ENCODE data around the gene PWWP3B.
"Not testable (repeated sequence)": the region's sequence is repeated elsewhere in the genome, so short reads cannot be mapped to it uniquely, and the experiment has no call there.

PWWP3B gene

GRCh38 chrX:106168107-106168506, at the start of gene PWWP3B:
Gene PWWP3B, plus strand, starts transcription at chrX:106168305. Its CDS starts 37,128 bp downstream, at chrX:106205433.
- no peak for DNase-seq

- DNase-seq, result no peak
These were observed 29.1 kb upstream of the PWWP3B start for GRCh38 chrX:106139048-106139447.

GRCh38 chrX:106144755-106145639, 23.1 kb upstream of the PWWP3B start:
- no peak for DNase-seq

GRCh38 chrX:106150701-106151100, 17.4 kb upstream of the PWWP3B start:
- no peak for DNase-seq

- no peak for DNase-seq
These were observed 8.2 kb upstream of the PWWP3B start for GRCh38 chrX:106159861-106160282.

GRCh38 chrX:106170318-106170717, 2.2 kb downstream of the PWWP3B start:
- no peak for DNase-seq

GRCh38 chrX:106171293-106171820, 3.3 kb downstream of the PWWP3B start:
- DNase-seq, result no peak

GRCh38 chrX:106177106-106177981, 9.2 kb downstream of the PWWP3B start:
- DNase-seq, result no peak

DNA sequence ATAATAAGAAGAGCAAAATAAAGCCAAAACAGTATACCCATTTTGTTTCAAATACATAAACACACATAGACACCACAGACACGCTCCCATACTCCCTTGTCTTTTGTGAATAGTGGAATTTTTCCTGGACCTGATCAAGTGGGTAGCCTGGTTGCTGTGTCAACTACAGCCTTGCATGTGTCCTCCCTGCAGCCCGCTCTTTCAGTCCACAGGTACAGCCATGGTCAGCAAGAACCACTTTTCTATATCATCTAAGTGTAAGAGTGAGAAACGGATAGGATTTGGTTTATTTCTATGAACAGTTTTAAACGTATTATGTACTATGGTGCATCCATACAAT, 9.8 kb downstream of the PWWP3B start:
- DNase-seq, result no peak

- no peak for DNase-seq
These were observed 10.7 kb downstream of the PWWP3B start for GRCh38 chrX:106178826-106179225.

DNA sequence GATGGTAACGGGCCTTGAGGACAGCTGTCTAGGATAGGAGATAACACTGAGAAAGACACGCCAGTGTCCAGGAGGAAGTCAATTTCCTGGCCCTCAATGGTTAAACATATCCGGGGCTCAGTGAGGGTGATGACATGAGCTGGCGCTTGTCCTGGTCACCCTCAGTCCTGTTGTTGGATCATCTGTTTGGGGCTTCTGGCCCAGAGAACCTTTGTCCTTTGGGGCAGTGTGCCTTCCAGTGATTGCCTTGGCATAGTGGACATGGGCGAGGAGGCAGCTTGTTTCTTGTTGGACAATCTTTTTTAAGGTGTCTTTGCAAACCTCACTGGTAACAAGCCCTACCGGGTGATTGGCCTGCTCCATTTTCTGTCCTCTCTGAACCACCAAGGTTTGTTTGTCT, 15.6 kb downstream of the PWWP3B start:
- DNase-seq, result not testable (repeated sequence)

- DNase-seq, result no peak
These were observed 33.5 kb downstream of the PWWP3B start for GRCh38 chrX:106201502-106202178.

DNA sequence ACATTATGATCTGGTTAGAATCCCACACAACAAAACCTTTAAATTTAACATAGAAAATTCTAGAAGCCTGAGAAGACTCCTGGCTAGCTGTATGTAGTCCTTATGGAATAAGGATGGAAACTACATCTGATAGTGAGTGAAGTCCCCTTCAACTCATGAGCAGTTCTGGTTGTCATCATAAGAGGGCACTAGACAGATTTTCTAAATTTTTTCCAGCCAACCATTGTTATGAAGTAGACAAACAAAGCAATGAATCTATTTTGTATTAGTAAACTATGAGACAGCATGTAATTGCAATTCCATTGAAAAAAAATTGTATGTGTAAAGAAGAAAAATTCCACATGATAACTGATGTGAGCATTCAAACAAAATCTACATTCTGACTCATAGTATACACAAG, 35.2 kb downstream of the PWWP3B start:
- DNase-seq, result no peak

DNA sequence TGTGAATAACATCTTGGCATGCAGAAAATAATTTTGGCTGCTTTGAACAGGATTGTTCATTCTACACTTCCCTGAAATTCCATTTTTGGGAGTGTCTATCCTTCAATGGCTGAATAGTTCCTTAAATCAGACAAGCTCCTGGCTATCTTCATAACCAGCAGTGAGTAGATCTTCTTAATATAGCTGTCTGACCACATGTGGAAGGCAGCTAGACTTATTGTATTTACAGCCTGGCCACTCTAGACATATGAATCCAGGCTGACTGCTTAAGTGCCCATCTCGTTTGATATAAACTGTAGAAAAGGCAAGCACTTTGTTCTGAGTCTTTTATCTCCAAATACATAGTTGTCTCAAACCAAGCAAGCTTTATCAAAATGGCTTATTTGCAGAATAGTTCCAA, 40.0 kb downstream of the PWWP3B start:
- DNase-seq, result no peak
